Right hindlimb (tissue), 1 donor: ENCODE results near the gene MTA1.

Experiments
- DNase-seq: peaks from one replicate; pipeline ENCODE4 v3.0.0-alpha.2; 2018

Gene MTA1

DNA sequence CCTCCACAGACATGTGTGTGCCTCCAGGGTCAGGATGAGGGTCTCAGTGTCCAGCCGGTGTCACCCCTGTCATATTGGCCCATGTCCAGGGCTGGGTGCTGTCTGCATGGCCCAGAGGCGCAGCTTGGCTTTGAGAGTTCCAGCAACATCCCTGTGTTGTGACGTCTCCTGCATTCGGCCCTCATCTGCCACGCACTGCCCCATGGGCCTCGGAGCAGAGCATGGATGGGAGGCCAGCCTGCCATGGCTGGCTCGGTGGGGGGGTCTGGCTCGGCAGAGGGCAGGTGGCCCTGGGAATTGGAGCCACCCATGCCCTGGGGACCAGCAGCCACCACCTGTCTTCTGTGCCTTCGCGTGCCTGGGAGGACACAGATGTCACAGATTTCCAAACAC is 32.1 kb upstream of the MTA1 start:
- DNase-seq, result no peak

DNA sequence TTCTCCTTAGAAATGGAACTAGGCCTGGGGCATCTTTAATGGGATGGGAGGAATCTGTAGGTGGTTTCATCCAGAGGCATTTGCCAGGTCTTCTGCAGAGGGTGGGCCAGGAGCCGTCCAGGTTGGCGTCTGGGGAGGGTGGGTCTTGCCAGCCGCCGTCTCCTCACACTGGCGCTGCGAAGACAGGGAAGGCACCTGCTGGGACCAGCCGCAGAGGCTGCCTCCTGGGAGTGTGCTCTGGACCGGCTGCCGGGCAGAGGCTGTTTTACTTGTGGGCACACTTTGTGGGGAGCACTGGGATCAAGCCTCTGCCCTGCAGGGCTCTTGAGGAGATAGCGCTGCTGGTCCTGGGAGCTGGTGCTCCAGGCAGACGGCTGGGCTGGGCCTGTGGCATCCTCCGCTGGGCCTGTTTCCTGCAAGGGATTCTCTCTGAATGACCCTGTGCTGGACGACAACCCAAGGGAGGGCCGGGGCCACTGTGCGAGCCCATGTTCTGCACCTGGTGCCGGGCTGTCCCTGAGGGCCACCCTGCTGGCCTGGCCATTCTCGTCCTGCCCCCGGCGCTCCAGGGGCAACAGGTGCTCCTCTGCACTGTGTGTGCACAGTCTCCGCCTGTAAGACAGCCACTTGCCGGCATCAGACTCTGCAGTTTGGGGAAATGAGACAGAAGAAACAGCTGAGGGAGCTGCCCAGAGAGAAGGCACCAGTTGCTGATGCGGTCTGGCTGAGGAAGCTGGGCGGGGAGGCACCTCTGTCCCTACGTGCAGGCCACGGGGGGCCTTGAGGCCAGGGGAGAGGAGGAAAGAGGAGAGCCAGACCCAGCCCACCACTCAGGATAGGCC is 31.3 kb upstream of the MTA1 start:
- no peak for DNase-seq

DNA sequence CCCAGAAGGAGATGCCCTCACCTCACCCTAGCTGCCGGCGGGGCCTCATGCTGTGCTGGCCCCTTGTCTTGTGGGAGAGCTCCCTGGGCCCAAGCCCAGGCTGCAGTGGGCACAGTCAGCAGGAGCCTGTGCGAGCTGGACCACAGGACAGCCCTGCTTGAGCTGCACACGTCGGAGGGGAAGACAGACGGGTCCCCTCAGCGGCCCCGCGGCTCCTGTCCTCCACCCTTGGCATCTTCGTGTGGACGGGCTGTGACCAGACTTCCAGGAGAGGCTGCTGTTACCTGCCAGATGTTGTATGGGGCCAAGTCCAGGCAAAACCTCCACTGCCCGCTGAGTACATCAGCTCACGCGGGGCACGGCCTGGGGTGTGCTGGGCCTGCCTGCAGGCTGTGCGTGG is 30.7 kb upstream of the MTA1 start:
- DNase-seq, result no peak

- DNase-seq, result no peak
Measured at GRCh38 chr14:105389534-105389933, 30.1 kb upstream of the MTA1 start.

DNA sequence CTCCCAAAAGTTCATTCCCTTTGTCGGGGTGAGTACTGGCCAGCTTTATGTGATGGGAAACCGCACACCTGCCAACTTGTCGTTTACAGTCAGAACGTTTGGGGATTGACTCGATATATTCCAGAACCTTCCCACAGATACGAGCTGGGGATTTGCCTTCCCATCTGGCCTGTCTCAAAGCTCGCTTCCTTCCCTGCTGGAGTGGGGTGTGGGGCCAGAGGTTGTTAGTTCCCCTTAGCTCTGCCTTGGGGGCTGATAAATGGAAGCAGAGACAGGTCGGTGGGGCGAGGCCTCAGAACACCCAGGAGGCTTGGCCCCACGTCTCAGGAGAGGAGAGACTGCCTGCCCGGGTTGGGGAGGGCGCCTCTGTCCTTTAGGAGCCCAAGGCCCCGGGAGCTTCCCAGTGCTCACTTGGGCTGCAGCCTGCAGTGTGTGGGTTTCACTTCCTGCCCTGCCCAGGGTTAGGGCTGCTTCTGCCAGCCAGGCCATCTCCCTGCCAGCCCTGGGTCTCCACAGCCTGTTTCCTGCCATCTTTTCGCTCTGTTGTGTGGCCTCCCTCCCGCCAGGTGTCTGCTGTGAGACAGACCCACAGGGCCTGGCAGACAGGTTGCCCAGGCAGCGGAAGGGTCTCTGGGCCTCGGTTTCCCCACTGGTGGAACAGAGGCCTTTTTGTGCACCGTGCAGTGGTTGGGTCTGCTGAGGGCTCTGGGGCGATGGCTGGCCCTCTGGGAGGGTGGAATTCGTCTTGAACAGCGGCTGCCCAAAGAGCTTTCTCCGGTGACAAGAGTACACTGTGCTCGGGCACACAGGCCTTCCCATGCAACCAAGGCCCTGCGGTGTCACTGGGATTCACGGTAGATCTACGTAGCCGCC is 29.4 kb upstream of the MTA1 start:
- DNase-seq, result no peak

DNA sequence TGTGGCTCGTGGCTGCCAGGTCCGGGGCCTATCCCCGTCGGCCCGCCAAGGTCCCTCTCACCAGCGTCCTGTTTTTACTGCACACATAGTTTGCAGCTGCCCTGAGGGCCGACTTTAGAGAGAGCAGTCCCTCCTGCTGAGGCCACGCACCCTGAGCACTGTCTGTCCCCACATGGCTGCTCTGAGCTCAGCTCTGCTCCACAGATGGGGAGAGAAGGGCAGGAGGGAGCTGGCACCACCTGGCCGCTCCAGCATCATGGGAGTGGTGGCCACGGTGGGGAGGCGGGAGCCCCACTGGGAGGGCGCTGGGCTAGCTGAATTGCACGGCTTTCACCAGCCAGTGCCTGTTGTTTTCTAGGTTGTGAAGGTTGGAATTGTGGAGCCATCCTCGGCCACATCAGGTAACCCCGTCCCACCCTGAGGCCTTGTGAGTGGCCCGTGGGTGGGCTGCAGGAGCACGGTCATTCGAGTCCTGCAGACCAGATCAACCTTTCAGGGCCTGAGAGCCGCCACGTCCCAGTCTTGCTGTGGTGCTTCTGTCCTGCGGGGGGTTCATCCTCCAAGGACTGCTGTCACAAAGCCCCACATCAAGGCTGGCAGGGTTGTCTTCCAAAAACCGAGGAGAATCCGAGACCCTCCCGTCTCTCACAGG is 28.7 kb upstream of the MTA1 start:
- no peak for DNase-seq

DNA sequence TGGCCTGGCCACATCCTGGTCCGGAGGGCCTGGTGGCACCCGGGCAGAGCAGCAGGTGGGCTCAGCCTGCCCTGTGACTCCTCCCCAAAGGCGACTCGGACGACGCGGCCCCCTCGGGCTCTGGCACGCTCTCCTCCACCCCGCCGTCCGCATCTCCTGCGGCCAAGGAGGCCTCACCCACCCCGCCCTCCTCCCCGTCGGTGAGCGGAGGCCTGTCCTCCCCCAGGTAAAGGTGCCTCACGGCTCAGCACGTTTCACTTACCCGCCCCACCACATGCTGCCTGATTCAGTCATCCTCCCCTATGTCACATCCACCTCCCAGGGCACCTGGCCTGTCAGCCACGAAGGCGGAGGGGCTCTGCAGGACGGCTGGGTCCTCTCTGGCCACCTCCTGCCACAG is 28.1 kb upstream of the MTA1 start:
- DNase-seq, result no peak

GRCh38 chr14:105392131-105393090 is 27.2 kb upstream of the MTA1 start:
- no peak for DNase-seq

DNA sequence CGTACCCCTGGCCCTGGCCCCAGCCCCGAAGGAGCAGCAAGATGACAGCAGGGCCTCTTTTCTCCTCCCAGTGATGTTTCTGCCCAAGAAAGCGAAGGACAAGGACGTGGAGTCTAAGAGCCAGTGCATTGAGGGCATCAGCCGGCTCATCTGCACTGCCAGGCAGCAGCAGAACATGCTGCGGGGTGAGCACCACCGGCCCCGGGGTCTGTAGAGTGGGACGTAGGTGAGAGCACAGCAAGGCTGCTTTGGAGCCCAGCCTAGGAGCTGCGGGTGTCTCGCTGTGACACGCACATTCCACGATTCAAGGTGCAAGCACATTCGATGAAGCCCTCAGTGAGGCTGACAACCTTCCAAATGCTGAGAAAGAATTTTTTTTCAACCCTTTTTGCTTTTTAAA is 26.5 kb upstream of the MTA1 start:
- no peak for DNase-seq

- no peak for DNase-seq
Measured at GRCh38 chr14:105394714-105395537, 24.7 kb upstream of the MTA1 start.

DNA sequence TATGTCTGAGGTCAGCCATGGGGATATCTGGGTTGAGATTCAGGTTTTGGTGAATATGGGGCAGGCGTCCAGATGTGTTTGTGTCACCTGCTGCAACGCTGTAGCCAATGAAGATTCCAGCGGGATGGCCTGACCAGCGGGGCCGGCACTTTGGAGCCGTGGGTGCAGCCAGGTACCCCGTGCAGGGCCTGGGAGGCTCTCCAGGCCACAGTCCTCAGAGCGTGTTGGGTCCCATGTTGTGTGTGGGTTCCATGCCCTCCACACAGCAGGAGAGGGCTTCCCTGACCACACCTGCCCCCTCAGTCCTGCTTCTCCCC is 24.1 kb upstream of the MTA1 start:
- DNase-seq, result no peak

GRCh38 chr14:105397350-105397931 is 22.2 kb upstream of the MTA1 start:
- DNase-seq, result no peak

DNA sequence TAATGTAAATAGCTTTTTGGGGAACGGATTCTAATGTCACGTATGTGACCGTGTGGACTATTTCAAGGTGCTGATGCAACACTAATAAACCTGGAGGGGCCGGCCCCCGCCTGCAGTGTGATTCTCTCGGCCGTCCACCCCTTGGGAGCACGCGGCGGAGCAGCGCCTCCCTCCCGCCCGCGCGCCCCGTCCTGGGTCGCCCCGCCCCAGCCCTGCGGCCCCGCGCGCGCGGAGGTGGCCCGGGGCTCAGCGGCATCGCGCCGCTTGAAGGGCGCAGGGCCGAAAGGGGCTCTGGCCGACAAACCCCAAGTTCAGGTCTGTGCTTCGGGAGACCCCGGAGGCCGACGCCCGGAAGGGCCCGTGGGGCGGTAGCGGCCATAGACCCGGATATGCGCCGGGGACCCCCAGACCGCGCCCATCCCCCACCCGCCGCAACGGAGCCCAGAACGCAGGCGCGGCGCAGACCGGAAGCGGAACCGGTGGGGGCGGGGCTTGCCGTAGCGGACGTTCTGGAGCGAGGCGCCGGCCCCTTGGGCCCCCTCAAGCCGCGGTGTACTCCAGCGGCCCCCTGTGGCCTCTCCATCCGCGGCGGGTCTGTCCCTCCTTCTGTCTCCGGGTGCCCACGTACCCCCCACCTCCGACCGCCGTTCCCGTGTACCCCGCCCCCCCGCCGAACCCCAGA is 21.4 kb upstream of the MTA1 start, which contains the start of gene TEX22:
TSS of gene TEX22 (plus strand) at position 495 of the 682 bp plus-strand sequence. CDS start 803 bp downstream, outside the sequence.
- peak; percentile 94 for DNase-seq

DNA sequence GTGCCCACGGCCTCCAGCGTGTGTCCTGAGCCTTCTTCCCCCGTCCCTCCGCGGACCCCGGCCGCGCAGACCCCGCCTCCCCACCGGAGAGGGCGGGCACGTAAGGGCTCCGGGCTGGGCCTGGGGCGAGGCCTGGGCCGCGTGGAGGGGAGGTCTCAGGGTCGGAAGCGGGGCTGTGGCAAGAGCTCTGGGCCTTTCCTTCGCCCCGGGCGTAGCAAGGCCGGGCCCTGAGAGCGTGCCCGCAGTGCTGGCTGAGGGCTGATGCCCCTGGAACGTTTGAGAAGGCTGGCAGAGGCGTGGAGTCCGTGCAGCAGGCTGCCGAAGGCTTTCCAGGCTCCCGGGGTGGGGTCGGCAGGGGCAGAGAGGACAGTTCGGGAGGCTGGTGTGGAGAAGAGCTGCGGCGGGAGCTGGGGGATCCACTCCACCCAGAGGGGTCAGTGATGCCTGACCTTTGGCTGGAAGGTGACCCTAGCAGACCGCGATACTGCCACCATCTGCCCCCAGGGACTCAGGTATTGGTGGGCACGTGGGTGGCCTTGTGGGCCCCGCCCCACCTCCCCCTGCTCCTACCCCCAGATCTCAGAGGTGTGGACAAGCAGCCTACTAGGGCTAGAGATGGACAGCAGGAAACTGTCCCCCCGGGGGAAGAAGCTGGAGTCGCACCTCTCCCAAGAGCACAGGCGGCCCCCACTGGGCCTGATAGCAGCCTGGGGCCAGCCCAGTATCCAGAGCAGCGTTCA is 20.7 kb upstream of the MTA1 start:
- DNase-seq, result no peak

DNA sequence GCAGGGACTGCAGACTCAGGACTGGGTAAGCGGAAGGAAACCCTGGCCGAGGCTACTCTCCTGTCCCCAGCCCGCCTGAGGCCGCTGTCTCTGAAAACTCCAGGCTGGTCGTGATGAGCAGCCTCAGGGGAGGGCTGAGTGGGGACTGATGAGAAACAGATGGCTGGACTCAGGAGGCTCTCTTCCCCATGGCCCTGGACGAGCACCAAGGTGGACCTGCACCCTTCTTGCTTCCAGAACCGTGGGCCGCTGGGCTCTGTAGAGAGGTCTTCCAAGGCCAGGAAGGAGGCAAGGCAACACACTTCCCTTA is 20.2 kb upstream of the MTA1 start:
- DNase-seq, result no peak

DNA sequence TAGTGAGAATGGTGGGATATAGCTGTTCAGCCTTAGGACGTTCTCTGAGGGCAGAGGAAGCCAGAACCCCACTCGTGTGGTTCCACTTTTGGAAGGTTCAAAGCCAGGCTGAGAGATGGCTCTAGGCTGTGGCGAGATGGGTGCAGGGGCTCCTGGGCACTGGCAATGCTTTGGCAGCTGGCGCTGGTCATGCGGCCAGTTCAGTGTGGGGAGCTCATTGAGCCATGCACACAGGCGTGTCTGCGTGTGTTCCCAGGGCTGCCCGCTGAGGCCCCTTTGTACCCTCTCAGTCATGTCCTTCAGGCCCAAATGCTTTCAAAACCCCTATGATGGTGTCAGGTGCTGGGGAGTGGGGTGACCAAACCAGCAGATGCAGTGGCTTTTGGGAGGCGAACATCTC is 19.6 kb upstream of the MTA1 start:
- no peak for DNase-seq

DNA sequence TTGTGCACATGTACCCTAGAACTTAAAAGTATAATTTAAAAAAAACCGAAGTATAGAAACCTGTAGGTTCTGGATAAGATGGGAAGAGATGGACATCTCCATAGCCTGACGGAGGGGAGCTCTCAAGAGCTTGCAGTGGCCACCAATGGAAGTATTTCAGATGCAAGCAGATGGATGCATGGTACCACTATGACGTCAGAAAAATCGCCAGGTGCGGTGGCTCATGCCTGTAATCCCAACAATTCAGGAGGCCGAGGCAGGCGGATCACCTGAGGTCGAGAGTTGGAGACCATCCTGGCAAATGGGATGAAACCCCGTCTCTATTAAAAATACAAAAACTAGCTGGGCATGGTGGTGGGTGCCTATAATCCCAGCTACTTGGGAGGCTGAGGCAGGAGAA is 17.9 kb upstream of the MTA1 start:
- no peak for DNase-seq

DNA sequence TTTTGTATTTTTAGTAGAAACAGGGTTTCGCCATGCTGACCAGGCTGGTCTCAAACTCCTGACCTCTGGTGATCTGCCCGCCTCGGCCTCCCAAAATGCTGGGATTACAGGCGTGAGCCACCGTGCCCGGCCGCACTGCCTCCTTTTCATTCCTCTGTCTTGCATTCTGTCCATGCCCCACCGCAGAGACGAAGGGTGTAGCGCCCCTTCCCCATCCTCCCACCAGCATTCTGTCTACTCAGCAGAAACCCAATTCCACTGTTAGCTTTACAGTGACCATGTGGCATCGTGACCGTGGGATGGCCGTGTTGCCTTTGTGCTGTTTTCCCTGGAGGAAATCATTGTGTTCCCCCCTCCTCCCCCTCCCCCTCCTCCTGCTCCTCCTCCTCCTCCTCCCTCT is 11.0 kb upstream of the MTA1 start:
- no peak for DNase-seq

- DNase-seq, result no peak
Measured at GRCh38 chr14:105409364-105409763, 10.3 kb upstream of the MTA1 start.

DNA sequence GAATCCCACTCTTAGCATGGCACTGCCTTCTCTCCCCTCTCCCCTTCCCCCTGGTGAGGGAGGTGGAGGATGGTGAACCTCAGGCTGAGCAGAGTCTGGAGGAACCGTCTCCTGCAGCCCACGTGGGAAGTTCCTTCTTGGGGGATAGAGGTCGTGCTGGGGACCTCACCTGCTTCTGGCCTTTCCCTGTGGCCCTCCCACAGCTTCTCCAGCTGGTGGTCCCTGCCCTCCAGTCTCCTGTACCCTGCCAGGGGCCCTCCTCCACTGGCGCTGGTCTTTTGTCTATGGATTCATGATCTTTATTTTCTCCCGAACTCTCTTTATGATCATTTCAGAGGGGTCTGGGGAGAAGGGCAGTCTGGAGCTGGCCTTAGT is 9.0 kb upstream of the MTA1 start:
- DNase-seq, result no peak
